Esophagus muscularis mucosa (tissue), 4 donors: ENCODE data around the gene LRIT1. TPM values are rescaled to one million over a fixed set of nuclear protein-coding genes. Genes with fewer than 3 reads are reported as not detected.
A peak's percentile ranks its signal among the peaks of the same experiment; 100 is the strongest.

Experiments used
- DNase-seq: peaks from one replicate; pipeline ENCODE4 v3.0.0-alpha.2; 2017; ENCODE audit errors: extremely low spot score
- H3K27ac ChIP-seq, 4 donors: fragments of 200-600 bp; sonication (generic); replicated peaks in 1 of 4; 1 replicate in 3 of 4; 2 replicates in 1 of 4; pipeline ENCODE4 v1.5.1; 2016 to 2019; ENCODE audit warnings: mild to moderate bottlenecking in 1 of 4
- H3K27me3 ChIP-seq, 4 donors: fragments of 200-600 bp; sonication (generic); one replicate each; pipeline versions ENCODE4 v1.5.1 to v1.6.0; 2016 to 2019
- H3K36me3 ChIP-seq, 4 donors: fragments of 200-600 bp; sonication (generic); one replicate each; pipeline ENCODE4 v1.5.1; 2016 to 2019
- H3K4me1 ChIP-seq, 4 donors: fragments of 200-600 bp; sonication (generic); one replicate each; pipeline ENCODE4 v1.5.1; 2016 to 2019
- H3K4me3 ChIP-seq, 4 donors: fragments of 200-600 bp; sonication (generic); 1 replicate in 2 of 4; 2 replicates in 2 of 4; pipeline ENCODE4 v1.5.1; 2016 to 2019; ENCODE audit warnings: mild to moderate bottlenecking in 4 of 4, moderate library complexity in 1 of 4
- H3K9me3 ChIP-seq, 4 donors: fragments of 200-600 bp; sonication (generic); 1 replicate in 3 of 4; 2 replicates in 1 of 4; pipeline ENCODE4 v1.5.1; 2016 to 2019
- CTCF ChIP-seq, 3 experiments: fragments of 200-600 bp in 2 of 3; fragments of 450-650 bp in 1 of 3; sonication (generic) in 2 of 3; IDR thresholded peaks; one replicate each; pipeline ENCODE4 v1.5.1; 2017 to 2019; ENCODE audit warnings: antibody characterized with exemption in 3 of 3, mild to moderate bottlenecking in 2 of 3, moderate library complexity in 1 of 3
- EP300 ChIP-seq: sonication (generic); formaldehyde crosslinking; IDR thresholded peaks from one replicate; pipeline ENCODE4 v1.6.1; 2017; ENCODE audit warnings: antibody characterized with exemption
- POLR2A ChIP-seq: fragments of 450-650 bp; IDR thresholded peaks from one replicate; pipeline ENCODE4 v1.6.1; 2017; ENCODE audit warnings: antibody characterized with exemption, moderate library complexity, mild to moderate bottlenecking, low read depth
- POLR2AphosphoS5 ChIP-seq, 2 donors: sonication (generic); formaldehyde crosslinking; IDR thresholded peaks; one replicate each; pipeline ENCODE4 v1.6.1; 2017; ENCODE audit warnings: antibody characterized with exemption in 2 of 2
- WGBS: methylation state at CpG from one replicate; pipeline ENCODE4 v1.1.5; 2018; 5-methylcytosine and 5-hydroxymethylcytosine counted together
- intact Hi-C: fragments of 100-400 bp; cut with DNase I; formaldehyde crosslinking; loops from one replicate; pipeline ENCODE4 v1.15.1; 2023
- total RNA-seq, 4 donors: library from RNA; depleted of rRNA; stranded (reverse); fragments of >200 nt; gene quantifications; one replicate each; pipeline versions ENCODE4 v1.1.0 to v1.2.1, GENCODE V29; 2016

LRIT1 gene
- total RNA-seq, 4 donors from 2014 or later: not detected

GRCh38 chr10:84258034-84258695, 16.8 kb upstream of the LRIT1 start:
- Histone ChIP-seq H3K27ac (no peak overlapping the region), H3K4me1 (peaks cover 0 to 8% (median 2%) of the 10 kb centered on the region in 4 donors), H3K36me3 (no peaks in the 10 kb centered on the region), H3K4me3 (no peak overlapping the region), H3K27me3 (peaks cover 0 to 48% (median 2%) of the 10 kb centered on the region in 4 donors), H3K9me3 (no peaks in the 10 kb centered on the region)
- no peak for DNase-seq
- intact Hi-C loops: no loop called here
- TF ChIP-seq POLR2A: no peak
- TF ChIP-seq POLR2AphosphoS5 (IDR thresholded peaks at IDR 0.05): no peak
- TF ChIP-seq CTCF (IDR thresholded peaks at IDR 0.05): no peak
- TF ChIP-seq EP300: no peak
- 80% methylated on average over 7 of the region's 7 CpGs for WGBS

GRCh38 chr10:84257343-84258020, 16.1 kb upstream of the LRIT1 start:
- Histone ChIP-seq H3K27ac (no peak overlapping the region), H3K27me3 (peaks cover 0 to 48% (median 2%) of the 10 kb centered on the region in 4 donors), H3K4me1 (peaks cover 0 to 8% (median 2%) of the 10 kb centered on the region in 4 donors), H3K36me3 (no peaks in the 10 kb centered on the region), H3K9me3 (no peaks in the 10 kb centered on the region), H3K4me3 (no peak overlapping the region)
- no peak for DNase-seq
- WGBS: 76% methylated on average over 12 of the region's 15 CpGs
- no peak for TF ChIP-seq POLR2A
- no peak for TF ChIP-seq EP300
- intact Hi-C loops: no loop called here

GRCh38 chr10:84256510-84257342, 15.4 kb upstream of the LRIT1 start:
- TF ChIP-seq CTCF (IDR thresholded peaks at IDR 0.05): peak; percentile 31 to 55 (median 41)
- no peak for TF ChIP-seq EP300
- Histone ChIP-seq H3K27ac (no peak overlapping the region), H3K4me3 (no peak overlapping the region), H3K36me3 (no peaks in the 10 kb centered on the region), H3K9me3 (no peaks in the 10 kb centered on the region), H3K4me1 (peaks cover 0 to 8% (median 2%) of the 10 kb centered on the region in 4 donors), H3K27me3 (peaks cover 0 to 50% (median 2%) of the 10 kb centered on the region in 4 donors)
- DNase-seq: no peak
- intact Hi-C loops: no loop called here
- WGBS: 40% methylated on average over 34 of the region's 35 CpGs

- WGBS: 58% methylated on average over 8 of the region's 10 CpGs
- H3K9me3 ChIP-seq: peaks cover 0 to 3% (median 0%) of the 10 kb centered on the region in 4 donors
- DNase-seq: no peak
- intact Hi-C loops: no loop called here
- H3K4me1 ChIP-seq: peaks cover 0 to 8% (median 2%) of the 10 kb centered on the region in 4 donors
- no peak overlapping the region for H3K4me3 ChIP-seq
- H3K27me3 ChIP-seq: peaks cover 0 to 38% (median 2%) of the 10 kb centered on the region in 4 donors
- TF ChIP-seq CTCF (IDR thresholded peaks at IDR 0.05) (no peak), POLR2AphosphoS5 (IDR thresholded peaks at IDR 0.05) (no peak)
- no peak overlapping the region for H3K27ac ChIP-seq
- H3K36me3 ChIP-seq: no peaks in the 10 kb centered on the region
Measured at GRCh38 chr10:84254552-84255478, 13.5 kb upstream of the LRIT1 start.
